Measurements from ENCODE around the gene PXT1.
"Not testable (repeated sequence)": the region's sequence is repeated elsewhere in the genome, so short reads cannot be mapped to it uniquely, and the experiment has no call there.

The PXT1 gene

DNA sequence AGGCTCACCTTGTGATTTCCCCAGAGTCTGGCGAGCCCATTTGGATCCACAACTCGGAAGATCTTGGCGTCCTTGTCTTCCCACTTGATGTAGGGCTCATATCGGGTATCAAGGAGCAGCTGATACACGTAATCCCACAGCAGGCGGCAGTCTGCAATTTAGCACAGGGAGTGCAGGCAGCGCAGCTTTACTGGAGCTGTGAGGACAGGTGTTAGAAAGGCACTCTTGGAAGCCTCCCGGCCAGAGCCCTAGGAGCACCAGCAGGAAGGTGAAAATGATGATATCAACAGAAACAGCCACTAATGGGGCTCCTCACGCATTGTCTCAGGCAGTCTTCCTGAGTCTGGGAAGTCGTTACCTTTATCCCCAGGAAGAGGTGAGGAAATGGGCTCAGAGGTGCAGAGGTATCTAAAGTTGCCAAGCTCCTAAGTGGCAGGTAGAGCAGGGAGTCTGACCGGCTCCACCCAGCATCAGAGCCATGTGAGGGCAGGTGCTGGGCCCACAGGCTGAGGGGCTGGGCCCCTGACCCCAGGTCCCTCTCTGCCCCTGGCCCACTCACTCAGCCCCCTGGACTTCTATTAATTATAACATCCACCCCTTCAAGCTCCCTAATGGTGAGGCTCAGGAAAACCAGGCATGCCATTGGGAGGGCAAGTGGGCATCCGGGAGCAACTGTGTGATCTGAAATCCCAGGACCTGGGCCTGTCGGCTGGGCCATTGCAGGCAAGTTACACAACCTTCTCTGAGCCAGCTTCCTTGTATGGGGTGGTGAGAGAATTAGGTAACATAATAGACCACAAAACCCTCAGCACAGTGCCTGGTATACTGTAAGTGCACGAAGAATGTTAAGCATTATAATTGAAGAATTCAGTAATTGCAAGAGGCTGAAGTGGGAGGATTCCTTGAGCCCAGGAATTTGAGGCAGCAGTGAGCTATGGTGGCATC lies 73.5 kb downstream of the PXT1 start:
- DNase-seq (ENCODE audit: low spot score), result no peak

- DNase-seq (ENCODE audit: low spot score), result no peak
Measured at GRCh38 chr6:36368421-36368820, 74.2 kb downstream of the PXT1 start.

- DNase-seq (ENCODE audit: low spot score), result no peak
Measured at GRCh38 chr6:36367743-36368142, 74.9 kb downstream of the PXT1 start.

- no peak for DNase-seq (ENCODE audit: low spot score)
Measured at GRCh38 chr6:36364669-36365479, 77.8 kb downstream of the PXT1 start.

- not testable (repeated sequence) for DNase-seq (ENCODE audit: low spot score)
Measured at GRCh38 chr6:36364061-36364635, 78.5 kb downstream of the PXT1 start.

DNA sequence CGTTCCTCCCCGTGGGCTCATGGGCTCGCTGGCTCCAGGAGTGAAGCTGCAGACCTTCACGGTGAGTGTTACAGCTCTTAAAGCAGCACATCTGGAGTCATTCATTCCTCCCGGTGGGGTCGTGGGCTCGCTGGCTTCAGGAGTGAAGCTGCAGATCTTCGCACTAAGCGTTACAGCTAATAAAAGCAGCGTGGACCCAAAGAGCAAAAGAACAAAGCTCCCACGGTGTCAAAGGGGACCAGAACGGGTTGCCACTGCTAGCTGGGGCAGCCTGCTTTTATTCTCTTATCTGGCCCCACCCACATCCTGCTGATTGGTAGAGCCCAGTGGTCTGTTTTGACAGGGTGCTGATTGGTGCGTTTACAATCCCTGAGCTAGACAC lies 79.3 kb downstream of the PXT1 start:
- DNase-seq (ENCODE audit: low spot score), result not testable (repeated sequence)

DNA sequence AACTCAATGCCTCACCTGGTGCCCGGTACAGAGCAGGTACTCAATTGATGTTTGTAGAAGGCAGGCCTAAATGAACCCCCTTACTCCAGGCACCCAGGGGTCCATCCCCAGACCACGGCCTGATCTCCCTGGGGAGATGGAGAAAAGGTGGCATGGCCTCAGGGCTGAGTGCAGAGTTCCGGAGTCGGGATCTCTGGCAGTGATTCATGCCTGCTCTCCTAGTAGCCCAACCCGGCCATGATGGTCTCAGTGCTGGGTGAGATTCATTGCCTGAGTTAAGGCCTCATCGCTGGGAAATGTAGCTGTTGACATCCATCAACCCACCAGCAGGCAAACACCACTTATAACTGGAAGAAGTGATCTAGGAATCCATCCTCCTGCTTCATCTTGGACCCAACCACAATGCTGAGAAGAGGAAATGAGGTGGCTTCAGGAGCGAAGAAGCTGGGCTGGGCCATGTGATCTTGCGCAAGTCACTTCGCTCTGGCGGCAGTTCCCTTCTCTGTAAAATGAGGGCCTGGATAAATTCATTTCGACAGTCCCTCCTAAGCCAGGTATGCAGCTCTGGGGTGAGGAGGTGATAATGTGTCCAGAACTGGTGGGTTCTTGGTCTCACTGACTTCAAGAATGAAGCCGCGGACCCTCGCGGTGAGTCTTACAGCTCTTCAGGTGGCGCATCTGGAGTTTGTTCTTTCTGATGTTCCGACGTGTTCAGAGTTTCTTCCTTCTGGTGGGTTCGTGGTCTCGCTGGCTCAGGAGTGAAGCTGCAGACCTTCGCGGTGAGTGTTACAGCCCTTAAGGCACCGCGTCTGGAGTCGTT lies 79.9 kb downstream of the PXT1 start:
- no peak for DNase-seq (ENCODE audit: low spot score)

- DNase-seq (ENCODE audit: low spot score), result no peak
Measured at GRCh38 chr6:36361071-36361470, 81.6 kb downstream of the PXT1 start.

GRCh38 chr6:36360241-36361054 lies 82.2 kb downstream of the PXT1 start:
- DNase-seq (ENCODE audit: low spot score), result peak; percentile 76

GRCh38 chr6:36358226-36358915 lies 84.3 kb downstream of the PXT1 start:
- DNase-seq (ENCODE audit: low spot score), result no peak

- DNase-seq (ENCODE audit: low spot score), result no peak
Measured at GRCh38 chr6:36357872-36358225, 84.8 kb downstream of the PXT1 start.

- DNase-seq (ENCODE audit: low spot score), result no peak
Measured at GRCh38 chr6:36355819-36356218, 86.8 kb downstream of the PXT1 start.

DNA sequence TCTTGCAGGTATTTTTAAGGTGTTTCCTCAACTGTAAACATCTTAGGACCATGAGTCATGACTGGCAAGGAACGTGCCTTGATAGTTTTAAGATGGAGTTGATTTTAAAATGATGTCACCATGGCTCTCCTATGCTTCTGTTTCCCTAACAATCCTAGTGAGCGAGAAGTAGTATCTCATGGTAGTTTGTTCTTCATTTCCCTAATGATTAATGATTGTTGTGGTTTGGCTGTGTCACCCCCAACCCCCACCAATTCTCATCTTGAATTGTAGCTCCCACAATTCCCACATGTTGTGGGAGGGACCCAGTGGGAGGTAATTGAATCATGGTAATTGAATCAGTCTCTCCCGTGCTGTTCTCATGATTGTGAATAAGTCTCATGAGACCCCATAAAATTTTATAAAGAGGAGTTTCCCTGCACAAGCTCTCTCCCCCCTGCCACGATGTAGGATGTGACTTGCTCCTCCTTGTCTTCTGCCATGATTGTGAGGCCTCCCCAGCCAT lies 89.2 kb downstream of the PXT1 start:
- no peak for DNase-seq (ENCODE audit: low spot score)

DNA sequence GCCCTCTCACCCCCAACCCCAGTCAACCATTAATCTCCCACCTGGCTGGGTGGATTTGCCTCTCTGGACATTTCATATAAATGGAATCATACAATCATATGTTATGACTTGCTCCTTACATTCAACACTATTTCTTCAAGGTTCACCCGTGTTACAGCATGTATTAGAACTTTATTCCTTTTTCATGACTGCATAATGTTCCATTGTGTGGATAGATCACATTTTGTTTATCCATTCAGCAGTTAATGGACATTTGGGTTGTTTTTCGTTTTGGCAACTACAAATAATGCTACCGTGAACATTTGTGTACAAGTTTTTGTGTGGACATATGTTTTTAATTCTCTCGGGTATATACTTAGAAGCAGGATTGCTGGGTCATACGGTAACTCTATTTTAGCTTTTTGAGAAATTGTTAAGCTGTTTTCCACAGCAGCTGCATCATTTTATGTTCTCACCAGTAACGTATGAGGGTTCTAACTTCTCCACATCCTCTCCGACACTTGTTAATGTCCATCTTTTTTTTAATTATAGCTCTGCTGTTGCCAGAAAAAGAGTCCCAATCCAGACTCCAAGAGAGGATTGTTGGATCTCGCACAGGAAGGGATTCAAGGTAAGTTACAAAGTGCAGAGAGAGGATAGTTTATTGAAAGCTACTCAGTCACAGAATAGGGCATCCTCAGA lies 90.0 kb downstream of the PXT1 start:
- no peak for DNase-seq (ENCODE audit: low spot score)

DNA sequence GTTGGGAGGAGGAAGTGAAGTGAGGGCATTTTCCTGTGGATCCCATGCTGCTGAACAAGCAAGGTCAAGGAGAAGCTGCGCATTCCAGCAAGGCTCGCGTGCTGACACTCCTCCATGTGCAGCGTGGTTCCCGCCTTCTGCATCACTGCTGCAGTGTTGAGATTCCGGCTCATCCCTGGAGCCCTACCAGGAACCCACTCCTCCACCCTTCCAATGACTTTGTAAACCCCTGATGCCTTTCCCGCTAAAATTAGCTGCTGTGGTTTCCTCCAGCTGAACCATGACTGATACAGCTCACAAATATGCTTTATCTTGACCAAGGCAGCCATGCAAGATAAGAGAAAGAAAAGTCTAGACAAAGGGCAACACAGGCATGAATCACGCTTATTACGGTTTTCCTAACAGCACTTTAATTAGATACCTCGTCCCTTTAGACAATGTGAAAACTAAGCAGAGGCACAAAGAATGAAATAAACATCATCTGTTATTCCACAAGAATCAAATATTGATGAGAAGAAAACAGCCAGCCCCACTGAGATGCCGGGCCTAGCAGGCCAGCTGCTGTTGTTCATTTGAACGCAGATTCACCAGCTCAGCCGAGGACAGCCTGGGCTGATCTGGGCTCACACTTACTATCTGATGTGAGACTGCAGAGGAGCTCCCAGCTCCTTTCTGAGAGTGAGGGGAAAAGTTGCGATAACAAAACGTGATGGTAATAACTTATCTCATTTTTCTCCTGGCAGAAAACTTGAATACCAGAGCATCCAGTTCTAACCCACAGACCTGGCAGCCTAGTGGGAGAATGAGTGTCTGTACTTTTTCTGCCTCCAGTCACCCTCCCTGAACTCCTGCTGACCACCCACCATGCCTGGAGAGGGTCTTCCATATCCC lies 91.7 kb downstream of the PXT1 start:
- DNase-seq (ENCODE audit: low spot score), result no peak

- DNase-seq (ENCODE audit: low spot score), result no peak
Measured at GRCh38 chr6:36350082-36350481, 92.6 kb downstream of the PXT1 start.

- no peak for DNase-seq (ENCODE audit: low spot score)
Measured at GRCh38 chr6:36349240-36349639, 93.4 kb downstream of the PXT1 start.

DNA sequence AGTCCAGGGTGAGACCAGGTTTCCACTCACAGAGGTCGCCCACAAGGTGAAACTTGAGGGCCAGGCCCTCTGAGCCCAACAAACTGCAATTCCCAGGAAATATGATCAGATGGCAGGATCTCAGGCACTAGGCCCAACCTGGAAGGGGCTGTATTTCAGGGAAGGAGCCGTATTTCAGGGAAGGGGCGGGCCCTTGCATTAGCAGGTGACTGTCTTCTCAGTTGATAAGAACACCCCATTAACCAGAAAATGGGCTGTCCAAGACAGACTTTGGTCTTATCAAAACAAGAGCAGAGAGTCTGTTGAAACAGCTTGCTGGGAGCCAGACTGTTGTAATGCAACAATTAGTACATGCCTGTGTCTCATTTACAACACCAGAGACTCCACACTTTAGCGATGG lies 95.0 kb downstream of the PXT1 start:
- DNase-seq (ENCODE audit: low spot score), result no peak
